AG09319 (cell line): Measurements from ENCODE around the gene DHX34.

ENCODE experiments used
- DNase-seq: peaks from one replicate; pipeline ENCODE4 v3.0.0-alpha.2; 2010; ENCODE audit warnings: low read depth; ENCODE audit errors: extremely low read depth
- CTCF ChIP-seq: IDR thresholded peaks from 2 replicates; pipeline ENCODE4 v1.5.1; 2011; ENCODE audit warnings: low read depth, mild to moderate bottlenecking, inconsistent platforms, low read length, moderate library complexity

The DHX34 gene

GRCh38 chr19:47427241-47428176, 78.4 kb downstream of the DHX34 start:
- peak; percentile 95 for TF ChIP-seq CTCF
- no peak for DNase-seq

- DNase-seq = peak; percentile 97
- no peak for TF ChIP-seq CTCF
Observed at GRCh38 chr19:47428177-47428894, 79.2 kb downstream of the DHX34 start.

- TF ChIP-seq CTCF = no peak
- DNase-seq = no peak
Observed at GRCh38 chr19:47429140-47429793, 80.2 kb downstream of the DHX34 start.

- no peak for DNase-seq
- peak; percentile 14 for TF ChIP-seq CTCF
Observed at GRCh38 chr19:47430041-47430802, 81.1 kb downstream of the DHX34 start.

- TF ChIP-seq CTCF = no peak
- no peak for DNase-seq
Observed at GRCh38 chr19:47432091-47432490, 83.0 kb downstream of the DHX34 start.
